Ureter (tissue), 1 donor: ENCODE measurements around the gene USP34. TPM values are rescaled to one million over a fixed set of nuclear protein-coding genes. Genes with fewer than 3 reads are reported as not detected.
"Not testable (repeated sequence)": the region's sequence is repeated elsewhere in the genome, so short reads cannot be mapped to it uniquely, and the experiment has no call there.

ENCODE experiments used
- DNase-seq: peaks from one replicate; pipeline ENCODE4 v3.0.0-alpha.2; 2020; ENCODE audit warnings: low spot score
- total RNA-seq: library from RNA; stranded (reverse); gene quantifications from one replicate; pipeline ENCODE4 v1.2.4, GENCODE V29; 2023
- donor health status: DM: yes; HTN: yes; CAD: no.

Gene USP34
- total RNA-seq, 1 donor from 2014 or later, result 152 TPM

- no peak for DNase-seq
Measured at GRCh38 chr2:61151436-61151835, 319.5 kb downstream of the USP34 start.

- no peak for DNase-seq
Measured at GRCh38 chr2:61149074-61149473, 321.8 kb downstream of the USP34 start.

GRCh38 chr2:61148091-61148490, 322.8 kb downstream of the USP34 start:
- DNase-seq, result not testable (repeated sequence)

GRCh38 chr2:61145990-61146389, 324.9 kb downstream of the USP34 start:
- no peak for DNase-seq

- peak; percentile 96 for DNase-seq
Measured at GRCh38 chr2:61144697-61145268, 326.1 kb downstream of the USP34 start.

- DNase-seq, result no peak
Measured at GRCh38 chr2:61141151-61141550, 329.7 kb downstream of the USP34 start.

- no peak for DNase-seq
Measured at GRCh38 chr2:61138859-61139258, 332.0 kb downstream of the USP34 start.

Other genes with a start within 250 kb of the USP34 start
- gene XPO1, start 67.3 kb upstream of the USP34 start, total RNA-seq, result 201 TPM